ENCODE results near the gene AUTS2.

- TF ChIP-seq CTCF (IDR thresholded peaks at IDR 0.05) = no peak
- no peak for TF ChIP-seq POLR2A (IDR thresholded peaks at IDR 0.05)
Measured at GRCh38 chr7:70263471-70264255, 665.4 kb downstream of the AUTS2 start.
